NCI-H69 (cell line): Measurements from ENCODE around the gene ZNF397.

ENCODE experiments used
- DNase-seq: peaks from one replicate; lab custom pipeline; 2025; lab: John Stamatoyannopoulos, UW

Gene ZNF397

DNA sequence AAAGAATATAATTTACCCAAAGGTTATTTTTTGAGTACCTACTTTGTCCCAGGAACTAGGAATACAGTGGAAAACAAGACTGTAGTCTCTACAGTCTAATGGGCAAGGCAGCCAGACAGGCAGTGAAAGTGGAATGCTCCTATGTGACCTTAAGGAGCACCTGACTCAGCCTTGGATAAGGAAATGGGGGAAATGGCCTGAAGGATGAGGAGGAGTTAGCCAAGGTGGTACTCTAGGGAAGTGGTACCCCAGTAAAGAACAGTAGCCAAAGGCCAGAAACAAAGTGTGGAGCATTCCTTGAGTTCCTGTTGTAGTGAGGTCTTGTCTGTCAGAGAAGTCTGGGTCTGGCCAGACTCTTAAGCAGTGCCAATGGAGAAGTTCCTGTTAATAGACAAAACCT is 6.0 kb downstream of the ZNF397 start:
- DNase-seq = no peak

GRCh38 chr18:35247412-35248249 is 6.8 kb downstream of the ZNF397 start:
- DNase-seq = no peak

- DNase-seq = no peak
Observed at GRCh38 chr18:35248429-35248828, 7.6 kb downstream of the ZNF397 start.

- no peak for DNase-seq
Observed at GRCh38 chr18:35252466-35252865, 11.6 kb downstream of the ZNF397 start.

- DNase-seq = no peak
Observed at GRCh38 chr18:35253655-35254287, 12.9 kb downstream of the ZNF397 start.

DNA sequence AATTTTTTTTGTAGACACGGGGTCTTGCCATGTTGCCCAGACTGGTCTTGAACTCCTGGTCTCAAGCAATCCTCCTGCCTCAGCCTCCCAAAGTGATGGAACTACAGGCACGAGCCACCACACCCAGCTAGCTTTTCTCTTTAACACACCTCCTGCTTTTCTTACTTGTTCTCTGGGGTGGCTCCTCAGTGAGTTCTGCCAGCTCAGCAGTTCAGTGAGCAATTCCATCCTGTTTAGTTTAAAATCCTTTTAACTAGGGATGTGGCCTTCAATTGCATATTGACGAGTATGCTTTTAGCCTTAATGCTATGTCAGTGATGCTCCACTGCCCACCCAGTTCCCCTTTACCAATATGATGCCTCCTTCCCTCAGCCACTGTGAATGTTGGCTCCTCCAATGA is 16.1 kb downstream of the ZNF397 start:
- DNase-seq = no peak

DNA sequence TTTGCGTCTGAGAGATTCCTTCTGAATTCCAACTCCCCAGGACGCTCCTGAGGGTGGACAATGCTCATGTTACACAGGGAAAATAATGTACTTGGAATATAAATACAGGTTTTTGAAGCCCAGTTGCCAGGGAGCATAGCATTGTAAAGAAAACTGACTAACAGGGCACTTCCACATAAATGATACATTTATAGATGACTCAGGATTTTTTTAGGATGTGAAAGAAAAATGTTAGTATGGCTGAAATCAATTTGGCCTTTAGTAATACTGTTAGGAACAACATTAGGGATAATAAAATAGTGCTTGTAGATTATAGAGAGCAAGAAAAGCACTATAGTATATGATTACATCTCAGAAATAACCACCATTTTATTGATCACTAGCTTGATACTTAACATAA is 23.6 kb downstream of the ZNF397 start:
- no peak for DNase-seq

DNA sequence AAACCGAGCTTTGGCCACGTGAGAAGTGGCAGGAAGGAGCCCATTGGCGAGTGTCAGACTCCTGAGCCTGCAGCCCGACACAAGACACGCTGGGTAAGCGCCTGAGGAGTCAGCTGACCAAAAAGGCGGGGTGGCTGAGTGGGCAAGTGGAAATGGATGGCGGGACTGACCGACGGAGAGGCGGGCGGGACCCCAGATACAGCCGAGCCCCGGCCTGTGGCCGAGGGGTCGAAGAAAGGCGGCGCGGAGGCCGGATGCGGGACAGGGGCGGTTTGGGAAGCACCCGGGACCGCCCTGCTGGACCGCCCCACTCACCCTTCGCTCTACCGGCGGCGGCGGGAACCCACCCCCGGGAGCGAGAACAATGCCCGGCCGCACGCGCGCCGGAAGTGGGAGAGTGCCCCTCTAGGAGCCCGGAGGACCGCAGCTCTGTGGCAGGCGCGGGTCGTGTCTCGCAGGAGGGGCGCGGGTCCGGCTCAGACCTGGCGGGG is 26.4 kb downstream of the ZNF397 start:
- DNase-seq = peak; percentile 98

GRCh38 chr18:35267809-35268208 is 27.0 kb downstream of the ZNF397 start:
- peak; percentile 81 for DNase-seq

- DNase-seq = no peak
Observed at GRCh38 chr18:35268821-35269220, 28.0 kb downstream of the ZNF397 start.

DNA sequence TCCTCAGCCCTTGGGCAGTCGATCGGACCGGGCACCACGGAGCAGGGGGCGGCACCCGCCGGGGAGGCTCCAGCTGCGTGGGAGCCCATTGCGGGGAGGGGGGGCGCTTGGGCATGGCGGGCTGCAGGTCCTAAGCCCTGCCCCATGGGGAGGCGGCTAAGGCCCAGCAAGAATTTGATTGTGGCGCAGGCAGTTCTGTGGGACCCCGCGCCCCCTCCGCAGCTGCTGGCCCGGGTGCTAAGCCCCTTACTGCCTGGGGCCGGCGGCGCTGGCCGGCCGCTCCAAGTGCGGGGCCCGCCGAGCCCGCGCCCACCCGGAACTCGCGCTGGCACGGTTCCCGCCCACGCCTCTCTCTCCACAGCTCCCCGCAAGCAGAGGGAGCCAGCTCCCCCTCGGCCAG is 30.8 kb downstream of the ZNF397 start:
- no peak for DNase-seq

DNA sequence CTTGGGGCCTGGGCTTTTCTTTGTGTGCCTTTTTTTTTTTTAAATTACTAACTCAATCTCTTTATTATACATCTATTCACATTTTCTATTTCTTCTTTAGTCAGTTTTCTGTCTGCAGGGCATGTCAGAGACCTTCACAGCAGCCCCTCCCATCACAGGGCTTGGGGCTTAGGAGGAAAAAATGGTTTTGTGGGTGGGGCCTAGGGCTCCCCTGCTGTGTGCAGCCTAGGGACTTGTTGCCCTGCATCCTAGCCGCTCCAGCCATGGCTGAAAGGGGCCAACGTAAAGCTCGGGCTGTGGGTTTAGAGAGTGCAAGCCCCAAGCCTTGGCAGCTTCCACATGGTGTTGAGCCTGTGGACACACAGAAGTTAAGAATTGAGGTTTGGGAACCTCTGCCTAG is 35.4 kb downstream of the ZNF397 start:
- DNase-seq = no peak

GRCh38 chr18:35277633-35278032 is 36.8 kb downstream of the ZNF397 start:
- no peak for DNase-seq

DNA sequence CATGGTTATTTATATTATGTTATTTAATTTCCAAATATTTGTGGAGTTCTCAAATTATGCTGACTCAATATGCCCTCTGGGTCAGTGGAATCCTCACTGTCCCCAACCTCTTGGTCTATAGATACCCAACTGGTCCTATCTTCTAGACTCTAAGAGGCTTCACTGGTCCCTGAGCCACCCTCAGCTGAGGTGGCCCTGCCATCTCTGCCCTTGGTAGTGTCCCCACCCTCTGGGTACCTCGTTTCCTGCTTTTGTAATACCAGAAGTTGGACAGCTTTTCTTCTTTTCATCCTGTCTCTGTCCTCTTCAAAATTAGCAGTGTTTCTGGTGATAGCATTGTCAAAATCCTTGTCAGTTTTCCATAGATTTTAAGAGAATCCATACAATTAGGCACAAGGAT is 37.3 kb downstream of the ZNF397 start:
- no peak for DNase-seq

DNA sequence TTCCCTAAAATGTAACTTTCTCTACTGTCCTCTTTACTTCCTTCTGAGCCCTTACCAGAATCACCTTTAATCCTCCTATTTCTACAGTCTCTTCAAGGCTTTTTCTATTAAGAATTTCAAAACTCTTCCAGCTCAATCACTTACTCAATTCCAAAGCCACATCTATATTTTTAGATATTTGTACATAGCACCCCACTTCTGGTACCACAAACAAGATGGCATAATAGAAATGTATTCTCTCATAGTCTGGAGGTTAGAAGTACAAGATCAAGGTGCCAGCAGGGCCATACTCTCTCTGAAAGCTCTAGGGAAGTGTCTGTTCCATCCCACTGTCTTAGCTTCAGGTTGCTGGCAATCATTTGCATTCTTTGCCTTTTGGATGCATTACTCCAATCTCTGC is 38.1 kb downstream of the ZNF397 start:
- no peak for DNase-seq

DNA sequence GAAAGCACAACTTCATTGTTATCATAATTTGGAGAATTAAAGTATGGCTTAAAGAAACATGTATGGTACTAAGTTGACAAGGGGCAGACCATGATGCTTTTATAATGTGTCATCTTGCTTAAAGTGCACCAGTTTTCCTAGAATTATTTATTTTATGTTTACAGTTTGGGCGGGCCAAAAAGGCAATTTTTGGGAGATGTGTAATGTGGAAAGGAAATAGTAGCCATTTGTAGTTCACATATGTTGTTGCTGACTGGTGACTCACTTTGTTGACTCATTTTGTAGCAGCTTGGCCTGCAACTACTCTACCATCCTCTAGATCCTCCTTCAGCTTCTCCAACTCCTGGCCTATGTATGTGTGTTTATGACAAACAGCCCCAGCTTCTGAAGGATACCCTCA is 41.5 kb downstream of the ZNF397 start:
- DNase-seq = no peak

- no peak for DNase-seq
Observed at GRCh38 chr18:35283923-35284794, 43.3 kb downstream of the ZNF397 start.

GRCh38 chr18:35284841-35285240 is 44.0 kb downstream of the ZNF397 start:
- no peak for DNase-seq

GRCh38 chr18:35289293-35289692 is 48.5 kb downstream of the ZNF397 start:
- no peak for DNase-seq

DNA sequence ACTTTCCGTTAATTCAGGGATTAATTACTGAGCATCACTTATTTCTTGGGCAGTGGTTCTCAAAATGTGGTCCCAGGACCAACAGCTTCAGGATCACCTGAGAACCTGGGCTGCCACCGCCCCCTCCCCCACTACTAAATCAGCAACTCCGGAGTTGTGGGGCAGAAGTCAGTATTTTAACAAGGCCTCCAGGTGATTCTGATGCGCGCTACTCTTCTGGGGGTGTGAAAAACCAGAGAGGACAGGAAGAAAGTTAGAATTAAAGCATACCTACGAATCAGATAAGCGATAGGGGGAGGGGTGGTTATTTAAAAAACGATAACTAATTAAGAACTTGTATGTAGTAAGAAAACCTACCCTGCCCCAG is 48.9 kb downstream of the ZNF397 start:
- peak; percentile 72 for DNase-seq

DNA sequence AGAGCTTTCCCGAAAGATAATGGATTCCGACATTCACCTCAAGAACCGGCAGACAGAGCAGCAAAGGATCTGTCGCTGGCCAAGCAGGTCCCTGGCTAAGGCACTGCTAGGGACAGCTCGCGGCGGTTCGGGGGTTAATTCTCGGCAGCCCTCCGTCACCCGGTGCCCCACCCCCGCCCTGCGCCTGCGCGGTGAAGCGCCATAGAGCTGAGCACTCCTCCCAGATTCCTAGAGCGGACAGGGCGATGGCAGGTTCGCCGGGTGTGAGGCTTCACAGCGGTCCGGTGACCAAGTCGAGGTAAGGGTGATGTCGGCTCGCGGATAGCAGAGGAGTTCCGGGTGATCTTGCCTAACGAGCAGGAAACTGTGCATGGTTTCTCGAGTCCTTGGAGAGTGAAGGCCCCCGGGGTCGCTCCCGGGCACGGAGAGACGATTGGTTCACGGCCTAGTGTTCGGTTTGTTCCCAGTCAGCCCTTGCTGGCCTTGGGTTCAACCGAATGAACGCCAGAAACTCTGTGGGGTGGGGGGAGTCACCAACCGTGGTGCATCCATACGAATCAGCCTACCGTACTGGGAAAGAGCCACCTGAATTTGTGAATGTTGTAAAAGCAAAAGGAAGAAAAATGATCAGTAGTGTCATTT is 49.4 kb downstream of the ZNF397 start, which contains the start of gene ZSCAN30:
ZSCAN30 (minus strand) TSS at position 136 of the 642 bp plus-strand sequence. CDS start 25,877 bp downstream, outside the sequence.
- DNase-seq = peak; percentile 99

DNA sequence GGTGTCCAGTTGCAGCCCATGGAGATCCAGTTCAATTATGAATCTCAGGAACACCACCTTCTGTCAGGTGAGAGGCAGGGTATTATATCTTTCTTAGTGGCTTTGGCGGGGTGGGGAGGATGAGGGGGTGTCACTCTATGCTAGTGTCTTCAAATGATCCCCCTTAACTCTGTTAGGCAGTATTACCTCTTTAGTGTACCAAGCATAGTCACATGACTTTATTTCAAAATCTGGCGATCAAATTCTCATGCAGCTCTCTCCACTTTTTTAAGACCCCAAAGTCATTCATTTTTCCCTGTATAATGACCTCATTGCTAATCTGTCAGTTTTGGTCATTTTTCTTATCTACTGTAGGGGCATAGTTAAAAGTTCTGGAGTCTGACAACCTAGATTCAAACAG is 50.3 kb downstream of the ZNF397 start:
- no peak for DNase-seq
